H1 (cell line): ENCODE measurements around the gene TXNDC11. TPM values are rescaled to one million over a fixed set of nuclear protein-coding genes. Genes with fewer than 3 reads are reported as not detected.

ENCODE experiments used
- CTCF ChIA-PET: fragments of 300-600 bp; sonication (Branson Sonifier 250); formaldehyde crosslinking; loops from one replicate; lab custom pipeline; 2021; ENCODE audit not compliant: partially characterized antibody; lab: Charles Lee
- POLR2A ChIA-PET: fragments of 300-600 bp; sonication (Branson Sonifier 250); formaldehyde crosslinking; loops from one replicate; lab custom pipeline; 2021; ENCODE audit warnings: inconsistent platforms; ENCODE audit not compliant: partially characterized antibody; lab: Charles Lee
- DNase-seq, 2 experiments: peaks; one replicate each; pipeline versions ENCODE4 v3.0.0 to v3.0.0-alpha.2; 2010 to 2022; ENCODE audit warnings: low spot score in 2 of 2, low read depth in 1 of 2, mixed read lengths in 1 of 2
- FAIRE-seq: peaks from 2 replicates; lab custom pipeline; 2011; peaks lifted over from hg19 to GRCh38; lab: Jason Lieb, UNC
- H2AFZ ChIP-seq: 2 replicates; pipeline ENCODE4 v1.8.1; 2012; ENCODE audit warnings: low read length, inconsistent platforms
- H2AK5ac ChIP-seq: 2 replicates; pipeline ENCODE4 v1.6.1; 2013; ENCODE audit warnings: low read depth, low read length
- H2BK120ac ChIP-seq: replicated peaks from 2 replicates; pipeline ENCODE3; 2013; ENCODE audit warnings: low read depth, low read length, inconsistent platforms
- H2BK12ac ChIP-seq: 2 replicates; pipeline ENCODE4 v1.6.1; 2013; ENCODE audit warnings: low read depth, low read length
- H2BK15ac ChIP-seq: 2 replicates; pipeline ENCODE4 v1.6.1; 2013; ENCODE audit warnings: low read length
- H2BK20ac ChIP-seq: 2 replicates; pipeline ENCODE4 v1.6.1; 2013; ENCODE audit warnings: low read length
- H2BK5ac ChIP-seq: 2 replicates; pipeline ENCODE4 v1.6.1; 2013; ENCODE audit warnings: low read depth, low read length
- H3K14ac ChIP-seq: 2 replicates; pipeline ENCODE4 v1.6.1; 2013; ENCODE audit warnings: inconsistent platforms; ENCODE audit not compliant: insufficient read length
- H3K18ac ChIP-seq: 2 replicates; pipeline ENCODE4 v1.6.1; 2013; ENCODE audit warnings: low read length; ENCODE audit errors: extremely low read depth
- H3K23ac ChIP-seq: 2 replicates; pipeline ENCODE4 v1.6.1; 2013; ENCODE audit warnings: inconsistent platforms; ENCODE audit not compliant: insufficient read length
- H3K23me2 ChIP-seq: 2 replicates; pipeline ENCODE4 v1.6.1; 2013; ENCODE audit warnings: low read depth, low read length
- H3K27ac ChIP-seq: 2 replicates; pipeline ENCODE4 v1.6.1; 2011; ENCODE audit warnings: low read depth, low read length, inconsistent platforms
- H3K27me3 ChIP-seq, 4 experiments: replicated peaks in 1 of 4; 1 replicate in 1 of 4; 2 replicates in 3 of 4; pipeline versions ENCODE4 v1.6.1 to v1.8.1; 2011 to 2013; ENCODE audit warnings: low read length in 3 of 4, mild to moderate bottlenecking in 3 of 4, inconsistent platforms in 2 of 4, mixed read lengths in 2 of 4, moderate library complexity in 1 of 4; ENCODE audit not compliant: control insufficient read depth in 3 of 4, insufficient read depth in 3 of 4; ENCODE audit errors: extremely low read depth in 1 of 4
- H3K36me3 ChIP-seq, 4 experiments: 2 replicates each; pipeline versions ENCODE4 v1.6.1 to v1.8.1; 2011 to 2013; ENCODE audit warnings: mild to moderate bottlenecking in 4 of 4, low read length in 3 of 4, moderate library complexity in 2 of 4, control low read depth in 1 of 4, inconsistent platforms in 1 of 4; ENCODE audit not compliant: insufficient read depth in 4 of 4, control insufficient read depth in 2 of 4
- H3K4ac ChIP-seq: replicated peaks from 2 replicates; pipeline ENCODE3; 2013; ENCODE audit warnings: low read length, low read depth, mixed read lengths, inconsistent platforms; ENCODE audit not compliant: insufficient read length
- H3K4me1 ChIP-seq, 4 experiments: replicated peaks in 1 of 4; 1 replicate in 1 of 4; 2 replicates in 3 of 4; pipeline versions ENCODE4 v1.6.1 to v1.8.1; 2011 to 2013; ENCODE audit warnings: low read length in 3 of 4, inconsistent platforms in 2 of 4, mixed read lengths in 1 of 4; ENCODE audit not compliant: insufficient read depth in 4 of 4, control insufficient read depth in 3 of 4
- H3K4me2 ChIP-seq, 2 experiments: 2 replicates each; pipeline versions ENCODE4 v1.6.1 to v1.8.1; 2011 to 2013; ENCODE audit warnings: low read depth in 2 of 2, low read length in 2 of 2, control low read depth in 1 of 2, inconsistent platforms in 1 of 2, mild to moderate bottlenecking in 1 of 2; ENCODE audit not compliant: insufficient read depth in 1 of 2
- H3K4me3 ChIP-seq, 4 experiments: fragments of 200-600, 300-600 bp in 1 of 4; sonication (generic), shearing (Covaris generic), sonication (Bioruptor Twin) in 1 of 4; 2 replicates each; pipeline versions ENCODE4 v1.5.1 to v1.8.1; 2011 to 2016; ENCODE audit warnings: low read length in 4 of 4, low read depth in 3 of 4, control low read depth in 2 of 4, inconsistent platforms in 2 of 4, mild to moderate bottlenecking in 2 of 4, mixed read lengths in 1 of 4, moderate library complexity in 1 of 4; ENCODE audit not compliant: insufficient read depth in 2 of 4; ENCODE audit errors: extremely low read depth in 1 of 4
- H3K56ac ChIP-seq: replicated peaks from 2 replicates; pipeline ENCODE3; 2013; ENCODE audit warnings: low read depth, mild to moderate bottlenecking, mixed read lengths, low read length, inconsistent platforms; ENCODE audit not compliant: insufficient read length
- H3K79me1 ChIP-seq: 2 replicates; pipeline ENCODE4 v1.6.1; 2013; ENCODE audit warnings: low read depth, low read length, control low read depth
- H3K79me2 ChIP-seq, 2 experiments: 2 replicates each; pipeline versions ENCODE4 v1.6.1 to v1.8.1; 2012 to 2013; ENCODE audit warnings: low read length in 2 of 2, mild to moderate bottlenecking in 2 of 2, inconsistent platforms in 1 of 2; ENCODE audit not compliant: insufficient read depth in 2 of 2, control insufficient read depth in 1 of 2
- H3K9ac ChIP-seq, 4 experiments: replicated peaks in 1 of 4; 1 replicate in 1 of 4; 2 replicates in 3 of 4; pipeline versions ENCODE4 v1.6.1 to v1.8.1; 2011 to 2013; ENCODE audit warnings: low read depth in 3 of 4, low read length in 3 of 4, control low read depth in 2 of 4, mild to moderate bottlenecking in 2 of 4, moderate library complexity in 2 of 4, inconsistent platforms in 1 of 4; ENCODE audit errors: extremely low read depth in 1 of 4
- H3K9me3 ChIP-seq, 2 experiments: 2 replicates each; pipeline versions ENCODE4 v1.6.1 to v1.8.1; 2012 to 2013; ENCODE audit warnings: mild to moderate bottlenecking in 2 of 2, moderate library complexity in 2 of 2, control low read depth in 1 of 2, inconsistent platforms in 1 of 2, low read depth in 1 of 2, low read length in 1 of 2, mixed read lengths in 1 of 2; ENCODE audit not compliant: insufficient read depth in 2 of 2
- H4K20me1 ChIP-seq, 2 experiments: replicated peaks in 1 of 2; 2 replicates each; pipeline versions ENCODE3 to v1.8.1; 2011 to 2013; ENCODE audit warnings: inconsistent platforms in 2 of 2, low read length in 2 of 2, mild to moderate bottlenecking in 1 of 2; ENCODE audit not compliant: insufficient read depth in 2 of 2, control insufficient read depth in 1 of 2
- H4K5ac ChIP-seq: 2 replicates; pipeline ENCODE4 v1.6.1; 2013; ENCODE audit warnings: low read length, low read depth, mixed read lengths, inconsistent platforms; ENCODE audit not compliant: insufficient read length
- H4K8ac ChIP-seq: 2 replicates; pipeline ENCODE4 v1.8.0; 2013; ENCODE audit warnings: mild to moderate bottlenecking, moderate library complexity, low read length, inconsistent platforms; ENCODE audit not compliant: insufficient read depth; ENCODE audit errors: extremely low read depth
- H4K91ac ChIP-seq: replicated peaks from 2 replicates; pipeline ENCODE3; 2013; ENCODE audit warnings: low read length, mixed read lengths, inconsistent platforms; ENCODE audit not compliant: insufficient read length
- SIRT6 ChIP-seq: IDR thresholded peaks from one replicate; pipeline ENCODE4 v1.7.1; 2012; ENCODE audit warnings: low read length, inconsistent platforms
- USF2 ChIP-seq: IDR thresholded peaks from 2 replicates; pipeline ENCODE4 v1.6.1; 2011; ENCODE audit warnings: low read length, improper control_type of control experiment
- WGBS, 2 experiments: shearing (Covaris generic) in 1 of 2; methylation state at CpG; one replicate each; pipeline versions ENCODE4 v1.1.6 to v1.1.7; 2013 to 2015; ENCODE audit warnings: low lambda C conversion rate in 2 of 2, mixed read lengths in 2 of 2, inconsistent platforms in 1 of 2, low coverage in 1 of 2, missing lambda C conversion rate in 1 of 2; ENCODE audit not compliant: insufficient replicate concordance in 2 of 2, insufficient coverage in 1 of 2, insufficient read length in 1 of 2; ENCODE audit errors: extremely low coverage in 1 of 2, missing lambda C conversion rate in 1 of 2; 5-methylcytosine and 5-hydroxymethylcytosine counted together
- polyA plus RNA-seq, 7 experiments: library from polyadenylated mRNA; depleted of rRNA in 3 of 7; stranded (reverse) in 5 of 7; unstranded in 2 of 7; fragments of >200 nt in 5 of 7; fragments of 200-250 nt in 2 of 7; gene quantifications; 1 replicate in 5 of 7; 2 replicates in 1 of 7; 4 replicates in 1 of 7; pipeline versions ENCODE4 v1.2.1 to v1.2.3, GENCODE V29; 2011 to 2013; ENCODE audit warnings: missing spikeins in 2 of 7, mixed read lengths in 2 of 7
- total RNA-seq: library from RNA; stranded (reverse); fragmentation: NEBNext Ultra II Directional; extraction: Animal tissue kit (Norgen Biotek cat#: 25700); gene quantifications from 2 replicates; pipeline ENCODE4 v1.2.1, GENCODE V29; 2021

TXNDC11 gene
- total and polyA plus RNA-seq, 2 of the 8 experiments (the other 6 are each of a cell fraction or from before 2014, with no cell fraction given): 13.5 to 13.8 TPM

- Histone ChIP-seq H4K91ac (no peak overlapping the region), H3K79me1 (peaks cover 9% of the 10 kb centered on the region), H2BK5ac (no peak overlapping the region), H3K18ac (no peak overlapping the region), H3K23ac (no peak overlapping the region), H2BK120ac (no peak overlapping the region), H3K4me2 (no peak overlapping the region), H2BK20ac (no peak overlapping the region), H3K27ac (no peak overlapping the region), H3K27me3 (no peaks in the 10 kb centered on the region; a peak in 1 of 7 replicates), H3K4me1 (peaks cover 0 to 2% (median 0%) of the 10 kb centered on the region in 4 experiments; a peak in 2 of 7 replicates), H3K4me3 (no peak overlapping the region), H4K8ac (no peak overlapping the region), H3K9ac (no peak overlapping the region), H3K23me2 (no peaks in the 10 kb centered on the region), H2BK12ac (no peak overlapping the region), H4K20me1 (peaks cover 5 to 18% of the 10 kb centered on the region in 2 experiments), H3K14ac (no peak overlapping the region), H2AFZ (no peak overlapping the region), H3K36me3 (peaks cover 4 to 27% (median 20%) of the 10 kb centered on the region in 4 experiments; a peak in 6 of 8 replicates), H2AK5ac (no peak overlapping the region), H3K56ac (no peak overlapping the region), H3K79me2 (no peaks in the 10 kb centered on the region), H3K4ac (no peak overlapping the region), H2BK15ac (no peak overlapping the region), H4K5ac (no peak overlapping the region), H3K9me3 (no peaks in the 10 kb centered on the region)
- FAIRE-seq (no peak), DNase-seq (no peak)
- WGBS, 2 experiments: 96% methylated on average over 2 of the region's 2 CpGs; no CpG with 5 or more reads in 1 of the 2 experiments
- TF ChIP-seq SIRT6: no peak
- no peak for TF ChIP-seq USF2
- CTCF ChIA-PET: interaction anchor here (1.1 to 1.2 kb wide), 2 partner anchors 33 kb away, joined by 4 to 5 read pairs; no protein-coding TSS in a partner anchor
- POLR2A ChIA-PET: interaction anchor here (2.6 kb wide), 1 partner anchor 9 kb away, joined by 6 read pairs; no protein-coding TSS in a partner anchor
Observed at GRCh38 chr16:11681556-11681955, 61.1 kb downstream of the TXNDC11 start.
